Hepatocyte (in vitro differentiated cells): ENCODE results near the gene OGFOD1. TPM values are rescaled to one million over a fixed set of nuclear protein-coding genes. Genes with fewer than 3 reads are reported as not detected.

Experiments
- DNase-seq: peaks from one replicate; pipeline ENCODE4 v3.0.0-alpha.2; 2016; ENCODE audit warnings: low spot score
- H2AFZ ChIP-seq: fragments of 200-600 bp; sonication (generic); 2 replicates; pipeline ENCODE4 v1.6.0; 2016; ENCODE audit warnings: antibody characterized with exemption, mild to moderate bottlenecking
- H3K27ac ChIP-seq: fragments of 200-600 bp; sonication (generic); 2 replicates; pipeline ENCODE4 v1.5.1; 2016; ENCODE audit warnings: mild to moderate bottlenecking
- H3K27me3 ChIP-seq: fragments of 200-600 bp; sonication (generic); 2 replicates; pipeline ENCODE4 v1.6.1; 2016
- H3K36me3 ChIP-seq: fragments of 200-600 bp; sonication (generic); replicated peaks from 2 replicates; pipeline ENCODE4 v1.5.1; 2016; ENCODE audit warnings: low read depth; ENCODE audit not compliant: insufficient read depth
- H3K4me1 ChIP-seq: fragments of 200-600 bp; sonication (generic); 2 replicates; pipeline ENCODE4 v1.5.1; 2016; ENCODE audit warnings: mild to moderate bottlenecking, moderate library complexity; ENCODE audit not compliant: insufficient read depth
- H3K4me2 ChIP-seq: fragments of 200-600 bp; sonication (generic); 2 replicates; pipeline ENCODE4 v1.6.0; 2016
- H3K4me3 ChIP-seq: fragments of 200-600 bp; sonication (generic); 2 replicates; pipeline ENCODE4 v1.5.1; 2016; ENCODE audit warnings: mild to moderate bottlenecking
- H3K79me2 ChIP-seq: fragments of 200-600 bp; sonication (generic); 2 replicates; pipeline ENCODE4 v1.6.0; 2017; ENCODE audit warnings: mild to moderate bottlenecking
- H3K9me2 ChIP-seq: fragments of 200-600 bp; sonication (generic); replicated peaks from 2 replicates; pipeline ENCODE4 v1.6.0; 2017; ENCODE audit warnings: mild to moderate bottlenecking; ENCODE audit not compliant: insufficient read depth
- H3K9me3 ChIP-seq: fragments of 200-600 bp; sonication (generic); 2 replicates; pipeline ENCODE4 v1.5.1; 2016; ENCODE audit warnings: low read depth, mild to moderate bottlenecking
- H4K20me1 ChIP-seq: fragments of 200-600 bp; sonication (generic); 2 replicates; pipeline ENCODE4 v1.6.0; 2016; ENCODE audit warnings: mild to moderate bottlenecking; ENCODE audit not compliant: insufficient read depth, poor library complexity, severe bottlenecking
- EZH2 ChIP-seq: fragments of 200-600 bp; sonication (generic); IDR thresholded peaks from 2 replicates; pipeline ENCODE4 v1.6.1; 2016; ENCODE audit warnings: antibody characterized with exemption, mild to moderate bottlenecking, borderline replicate concordance
- EZH2phosphoT487 ChIP-seq: fragments of 200-600 bp; sonication (generic); IDR thresholded peaks from one replicate; pipeline ENCODE4 v1.6.1; 2018; ENCODE audit warnings: antibody characterized with exemption, mild to moderate bottlenecking, low read depth, moderate library complexity; ENCODE audit not compliant: unreplicated experiment, severe bottlenecking
- WGBS: methylation state at CpG from one replicate; pipeline ENCODE4 v1.1.6; 2016; ENCODE audit warnings: low lambda C conversion rate; ENCODE audit errors: missing lambda C conversion rate; 5-methylcytosine and 5-hydroxymethylcytosine counted together
- polyA plus RNA-seq: library from polyadenylated mRNA; unstranded; fragments of >200 nt; fragmentation: Nextera tagmentation; extraction: Ambion mirVana; gene quantifications from 2 replicates; pipeline ENCODE4 v1.2.1, GENCODE V29; 2016
- total RNA-seq: library from RNA; depleted of rRNA; stranded (reverse); fragments of >200 nt; gene quantifications from 2 replicates; pipeline ENCODE4 v1.2.3, GENCODE V29; 2014
- TF ChIP-seq, protein P1 (sequence below): fragments of 200-600 bp; sonication (generic); IDR thresholded peaks from 2 replicates; pipeline ENCODE4 v1.5.1; 2016; ENCODE audit warnings: antibody characterized with exemption, mild to moderate bottlenecking; ENCODE audit not compliant: poor library complexity

The OGFOD1 gene
- total and polyA plus RNA-seq, 2 experiments from 2014 or later: 55.5 to 58.9 TPM

DNA sequence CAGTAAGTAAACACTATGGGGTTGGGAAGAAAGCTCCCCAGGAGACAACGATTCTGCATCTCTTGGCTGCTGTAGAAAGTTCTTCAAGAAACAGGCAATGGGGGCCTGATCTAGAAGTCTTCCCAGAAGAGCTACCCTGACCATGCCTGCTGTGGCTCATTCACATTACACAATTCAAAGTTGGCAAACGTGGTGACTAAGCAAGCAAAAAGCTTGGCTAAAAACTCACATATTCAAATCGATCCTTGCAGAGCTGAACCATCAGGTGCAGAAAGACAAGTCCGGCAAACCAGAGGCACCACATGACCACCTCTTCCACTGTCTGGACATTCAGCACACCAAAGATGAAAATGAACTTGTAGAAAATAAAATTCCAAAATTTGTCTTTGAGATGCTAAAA, 42.2 kb upstream of the OGFOD1 start:
- DNase-seq: no peak
- no peaks in the 10 kb centered on the region for H3K9me2 ChIP-seq
- no peaks in the 10 kb centered on the region for H3K27me3 ChIP-seq
- no peak for TF ChIP-seq EZH2phosphoT487
- TF ChIP-seq EZH2: no peak
- TF ChIP-seq, protein P1, sequence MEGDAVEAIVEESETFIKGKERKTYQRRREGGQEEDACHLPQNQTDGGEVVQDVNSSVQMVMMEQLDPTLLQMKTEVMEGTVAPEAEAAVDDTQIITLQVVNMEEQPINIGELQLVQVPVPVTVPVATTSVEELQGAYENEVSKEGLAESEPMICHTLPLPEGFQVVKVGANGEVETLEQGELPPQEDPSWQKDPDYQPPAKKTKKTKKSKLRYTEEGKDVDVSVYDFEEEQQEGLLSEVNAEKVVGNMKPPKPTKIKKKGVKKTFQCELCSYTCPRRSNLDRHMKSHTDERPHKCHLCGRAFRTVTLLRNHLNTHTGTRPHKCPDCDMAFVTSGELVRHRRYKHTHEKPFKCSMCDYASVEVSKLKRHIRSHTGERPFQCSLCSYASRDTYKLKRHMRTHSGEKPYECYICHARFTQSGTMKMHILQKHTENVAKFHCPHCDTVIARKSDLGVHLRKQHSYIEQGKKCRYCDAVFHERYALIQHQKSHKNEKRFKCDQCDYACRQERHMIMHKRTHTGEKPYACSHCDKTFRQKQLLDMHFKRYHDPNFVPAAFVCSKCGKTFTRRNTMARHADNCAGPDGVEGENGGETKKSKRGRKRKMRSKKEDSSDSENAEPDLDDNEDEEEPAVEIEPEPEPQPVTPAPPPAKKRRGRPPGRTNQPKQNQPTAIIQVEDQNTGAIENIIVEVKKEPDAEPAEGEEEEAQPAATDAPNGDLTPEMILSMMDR: no peak
- peak overlapping the region; percentile 16 for H3K4me2 ChIP-seq
- peak overlapping the region; percentile 91 for H3K27ac ChIP-seq
- H4K20me1 ChIP-seq: no peaks in the 10 kb centered on the region
- no peak overlapping the region for H2AFZ ChIP-seq
- peaks cover 28% of the 10 kb centered on the region for H3K79me2 ChIP-seq
- H3K36me3 ChIP-seq: no peaks in the 10 kb centered on the region
- H3K9me3 ChIP-seq: no peaks in the 10 kb centered on the region
- 88% methylated on average over 4 of the region's 4 CpGs for WGBS
- H3K4me3 ChIP-seq: no peak overlapping the region
- peaks cover 13% of the 10 kb centered on the region for H3K4me1 ChIP-seq

DNA sequence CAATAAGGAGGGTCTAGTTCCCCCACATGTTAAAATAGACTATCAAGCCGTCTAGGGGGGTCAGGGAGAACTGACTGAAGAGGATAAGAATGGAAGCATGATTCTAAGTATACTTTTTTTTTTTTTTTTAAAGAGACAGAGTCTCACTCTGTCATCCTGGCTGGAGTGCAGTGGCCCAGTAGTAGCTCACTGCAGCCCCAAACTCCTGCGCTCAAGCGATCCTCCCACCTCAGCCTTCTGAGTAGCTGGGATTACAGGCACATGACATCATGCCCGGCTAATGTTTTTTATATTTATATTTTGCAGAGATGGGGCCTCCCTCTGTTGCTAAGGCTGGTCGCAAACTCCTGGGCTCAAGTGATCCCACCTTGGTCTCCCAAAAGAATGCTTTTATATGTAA, 40.2 kb upstream of the OGFOD1 start:
- no peak overlapping the region for H3K4me3 ChIP-seq
- no peak overlapping the region for H3K4me2 ChIP-seq
- no peak overlapping the region for H3K27ac ChIP-seq
- no peaks in the 10 kb centered on the region for H3K9me3 ChIP-seq
- no peak for DNase-seq
- H3K79me2 ChIP-seq: peaks cover 46% of the 10 kb centered on the region
- peaks cover 13% of the 10 kb centered on the region for H3K4me1 ChIP-seq
- 83% methylated on average over 5 of the region's 5 CpGs for WGBS
- H3K27me3 ChIP-seq: no peaks in the 10 kb centered on the region
- no peak overlapping the region for H2AFZ ChIP-seq
- H4K20me1 ChIP-seq: peaks cover 17% of the 10 kb centered on the region
- H3K9me2 ChIP-seq: no peaks in the 10 kb centered on the region
- TF ChIP-seq EZH2phosphoT487 (no peak), EZH2 (no peak)
- TF ChIP-seq, protein P1: no peak
- no peaks in the 10 kb centered on the region for H3K36me3 ChIP-seq

DNA sequence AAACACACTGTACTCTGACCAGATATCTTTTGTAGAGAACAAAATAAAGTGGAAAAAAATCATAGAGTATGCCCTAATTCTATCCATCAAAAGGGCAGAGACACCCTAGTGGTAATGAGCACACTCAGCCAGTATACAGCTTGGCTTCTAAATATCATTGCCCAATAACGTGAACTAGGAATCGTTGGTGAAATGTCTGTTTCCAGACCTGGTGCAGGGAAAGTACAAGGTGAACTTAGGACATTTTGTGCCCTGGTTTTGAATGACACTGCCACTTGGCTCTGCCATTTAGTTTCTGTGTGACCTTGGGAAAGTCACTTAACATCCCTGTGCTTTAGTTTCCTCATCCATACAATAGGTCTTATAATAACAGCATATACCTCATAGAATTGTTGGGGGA, 39.7 kb upstream of the OGFOD1 start:
- WGBS: 91% methylated on average over 2 of the region's 2 CpGs
- Histone ChIP-seq H2AFZ (no peak overlapping the region), H3K4me2 (no peak overlapping the region), H3K79me2 (peaks cover 51% of the 10 kb centered on the region), H3K4me3 (no peak overlapping the region), H3K36me3 (no peaks in the 10 kb centered on the region), H4K20me1 (peaks cover 22% of the 10 kb centered on the region), H3K9me3 (no peaks in the 10 kb centered on the region), H3K4me1 (peaks cover 13% of the 10 kb centered on the region), H3K27me3 (no peaks in the 10 kb centered on the region), H3K9me2 (no peaks in the 10 kb centered on the region), H3K27ac (no peak overlapping the region)
- no peak for TF ChIP-seq EZH2
- TF ChIP-seq EZH2phosphoT487: no peak
- TF ChIP-seq, protein P1: no peak
- DNase-seq: no peak

DNA sequence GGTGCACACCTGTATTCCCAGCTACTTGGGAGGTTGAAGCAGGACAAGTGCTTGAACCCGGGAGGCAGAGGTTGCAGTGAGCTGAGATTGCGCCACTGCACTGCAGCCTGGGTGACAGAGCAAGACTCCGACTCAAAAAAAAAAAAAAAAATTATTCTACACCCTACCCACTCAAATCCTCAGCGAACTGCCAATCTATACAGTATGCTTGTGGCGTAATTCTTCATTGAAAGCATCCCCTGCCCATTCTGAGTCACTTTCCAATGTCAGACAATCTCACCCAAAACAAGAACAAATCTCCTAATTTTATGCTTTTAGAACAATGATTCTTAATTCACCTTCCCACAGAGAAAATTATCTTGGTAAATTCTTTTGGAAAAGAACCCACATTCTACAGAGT, 38.0 kb upstream of the OGFOD1 start:
- Histone ChIP-seq H2AFZ (no peak overlapping the region), H3K36me3 (no peaks in the 10 kb centered on the region), H3K4me3 (no peak overlapping the region), H3K4me2 (no peak overlapping the region), H3K27ac (no peak overlapping the region), H3K79me2 (peaks cover 69% of the 10 kb centered on the region), H3K9me2 (no peaks in the 10 kb centered on the region), H3K4me1 (peaks cover 6% of the 10 kb centered on the region), H3K27me3 (no peaks in the 10 kb centered on the region), H4K20me1 (peaks cover 22% of the 10 kb centered on the region), H3K9me3 (no peaks in the 10 kb centered on the region)
- TF ChIP-seq, protein P1: no peak
- TF ChIP-seq EZH2phosphoT487 (no peak), EZH2 (no peak)
- no peak for DNase-seq
- WGBS: 74% methylated on average over 5 of the region's 5 CpGs
